K562 (cell line): ENCODE measurements around the gene SVIL. TPM values are rescaled to one million over a fixed set of nuclear protein-coding genes. Genes with fewer than 3 reads are reported as not detected.
A peak's percentile ranks its signal among the peaks of the same experiment; 100 is the strongest.

Experiments
- ATAC-seq: fragments of 200-7000 bp; cut with Tn5 transposase; 3 replicates; pipeline ENCODE4 v1.9.1; 2020; ENCODE audit warnings: moderate library complexity
- BruUV-seq: library from RNA; stranded (reverse); fragments of 400-500 nt; replicated peaks from 2 replicates; lab custom pipeline; 2021; lab: Mats Ljungman, UMichigan
- CTCF ChIA-PET: fragments of 300-600 bp; formaldehyde crosslinking; extraction: SDS; loops from one replicate; lab custom pipeline; 2021; ENCODE audit warnings: low intra/inter-chr PET ratio; lab: Yijun Ruan, JAX
- POLR2A ChIA-PET: fragments of 300-600, 350-650 bp; sonication (Branson Sonifier 250); formaldehyde crosslinking; extraction: SDS; loops from one replicate; lab custom pipeline; 2021; ENCODE audit warnings: antibody characterized with exemption, inconsistent platforms; lab: Yijun Ruan, JAX
- DNase-seq, 4 experiments: peaks; one replicate each; pipeline versions ENCODE4 v3.0.0 to v3.0.0-alpha.2; 2011 to 2018; ENCODE audit warnings: low spot score in 3 of 4, mixed read lengths in 3 of 4; ENCODE audit errors: extremely low read depth in 1 of 4
- FAIRE-seq: peaks from 2 replicates; lab custom pipeline; 2011; peaks lifted over from hg19 to GRCh38; lab: Jason Lieb, UNC
- H2AFZ ChIP-seq: 2 replicates; pipeline ENCODE4 v1.6.0; 2011; ENCODE audit warnings: low read depth, low read length, control low read depth, inconsistent platforms
- H3K27ac ChIP-seq: fragments of 200-600 bp; 3 replicates; pipeline ENCODE4 v1.8.0; 2011; ENCODE audit warnings: low read depth, mild to moderate bottlenecking, control low read depth, inconsistent platforms, low read length, moderate library complexity, mixed read lengths; ENCODE audit errors: extremely low read depth
- H3K27me3 ChIP-seq, 2 experiments: fragments of 300-600 bp in 1 of 2; 2 replicates in 1 of 2; 3 replicates in 1 of 2; pipeline versions ENCODE4 v1.6.0 to v1.8.0; 2011; ENCODE audit warnings: inconsistent platforms in 2 of 2, low read length in 2 of 2, mild to moderate bottlenecking in 1 of 2, mixed read lengths in 1 of 2, moderate library complexity in 1 of 2; ENCODE audit not compliant: control insufficient read depth in 2 of 2, insufficient read depth in 2 of 2
- H3K36me3 ChIP-seq: fragments of 300-600 bp; 3 replicates; pipeline ENCODE4 v1.8.0; 2011; ENCODE audit warnings: mild to moderate bottlenecking, low read length, inconsistent platforms; ENCODE audit not compliant: control insufficient read depth, insufficient read depth
- H3K4me1 ChIP-seq, 2 experiments: fragments of 200-600 bp in 1 of 2; replicated peaks in 1 of 2; 2 replicates in 1 of 2; 3 replicates in 1 of 2; pipeline versions ENCODE4 v1.5.1 to v1.8.0; 2011; ENCODE audit warnings: inconsistent platforms in 2 of 2, low read length in 2 of 2, mild to moderate bottlenecking in 1 of 2, mixed read lengths in 1 of 2, moderate library complexity in 1 of 2; ENCODE audit not compliant: control insufficient read depth in 2 of 2, insufficient read depth in 2 of 2
- H3K4me2 ChIP-seq: 2 replicates; pipeline ENCODE4 v1.6.1; 2011; ENCODE audit warnings: low read length, control low read depth, inconsistent platforms, mixed read lengths; ENCODE audit not compliant: insufficient read depth
- H3K4me3 ChIP-seq: fragments of 200-600 bp; sonication (generic), shearing (Covaris generic); 2 replicates; pipeline ENCODE4 v1.5.1; 2016; ENCODE audit warnings: control low read depth, inconsistent platforms
- H3K79me2 ChIP-seq: fragments of 200-600 bp; 3 replicates; pipeline ENCODE4 v1.8.0; 2011; ENCODE audit warnings: low read length, inconsistent platforms; ENCODE audit not compliant: control insufficient read depth, insufficient read depth
- H3K9ac ChIP-seq, 2 experiments: 2 replicates each; pipeline versions ENCODE4 v1.6.0 to v1.6.1; 2011; ENCODE audit warnings: low read depth in 2 of 2, low read length in 2 of 2, control low read depth in 1 of 2, inconsistent platforms in 1 of 2, mild to moderate bottlenecking in 1 of 2, mixed read lengths in 1 of 2; ENCODE audit not compliant: insufficient read depth in 1 of 2
- H3K9me1 ChIP-seq: one replicate; pipeline ENCODE4 v1.6.0; 2011; ENCODE audit warnings: inconsistent platforms, mild to moderate bottlenecking, low read length, moderate library complexity; ENCODE audit not compliant: control insufficient read depth, insufficient read depth
- H3K9me3 ChIP-seq: replicated peaks from 2 replicates; pipeline ENCODE4 v1.5.1; 2011; ENCODE audit warnings: low read depth, low read length, inconsistent platforms; ENCODE audit not compliant: control insufficient read depth, insufficient read depth
- H4K20me1 ChIP-seq: replicated peaks from 2 replicates; pipeline ENCODE4 v1.6.1; 2011; ENCODE audit warnings: low read length, inconsistent platforms, mixed read lengths; ENCODE audit not compliant: control insufficient read depth, insufficient read depth
- CXXC5 ChIP-seq: fragments of 250-450 bp; sonication (Bioruptor Pico); IDR thresholded peaks from 2 replicates; pipeline ENCODE4 v1.8.0; 2022; ENCODE audit warnings: inconsistent platforms, mild to moderate bottlenecking, moderate library complexity
- GABPA ChIP-seq: fragments of 200-800 bp; sonication (Bioruptor generic); conservative IDR thresholded peaks from 2 replicates; pipeline ENCODE4 v1.6.1; 2016; ENCODE audit warnings: low read depth, missing genetic modification characterization, missing compliant biosample characterization
- ZBTB11 ChIP-seq, 3 experiments: fragments of 200-800 bp in 1 of 3; fragments of 250-450 bp in 1 of 3; fragments of 450-650 bp in 1 of 3; sonication (Bioruptor Pico) in 1 of 3; sonication (Bioruptor generic) in 1 of 3; formaldehyde crosslinking in 1 of 3; IDR thresholded peaks; 2 replicates each; pipeline versions ENCODE4 v1.6.1 to v1.8.0; 2016 to 2022; ENCODE audit warnings: mild to moderate bottlenecking in 2 of 3, missing genetic modification characterization in 2 of 3, missing compliant biosample characterization in 1 of 3, moderate library complexity in 1 of 3
- ZBTB40 ChIP-seq, 2 experiments: fragments of 450-650 bp in 1 of 2; sonication (generic) in 1 of 2; formaldehyde crosslinking in 1 of 2; IDR thresholded peaks; 2 replicates each; pipeline versions ENCODE4 v1.7.1 to v1.9.0; 2016 to 2022; ENCODE audit warnings: inconsistent platforms in 1 of 2, mild to moderate bottlenecking in 1 of 2, missing genetic modification reagents in 1 of 2
- WGBS: fragments of 100-300 bp; shearing (Covaris generic); methylation state at CpG from one replicate; pipeline ENCODE4 v1.1.6; 2016; ENCODE audit warnings: low coverage, mixed read lengths; ENCODE audit not compliant: insufficient coverage; ENCODE audit errors: missing lambda C conversion rate; 5-methylcytosine and 5-hydroxymethylcytosine counted together
- in situ Hi-C: fragments of 300-500 bp; cut with MboI; formaldehyde crosslinking; loops from 4 replicates; pipeline ENCODE4 v1.15.0; 2018; ENCODE audit warnings: inconsistent platforms, mixed read lengths
- intact Hi-C: fragments of 100-400 bp; cut with micrococcal nuclease; formaldehyde crosslinking; loops from 2 replicates; pipeline ENCODE4 v1.14.2; 2022
- polyA plus RNA-seq, 8 experiments: library from polyadenylated mRNA; depleted of rRNA in 4 of 8; stranded (reverse) in 5 of 8; unstranded in 3 of 8; fragments of >200 nt; fragmentation: Nextera tagmentation in 2 of 8; fragmentation: Illumina TruSeq in 1 of 8; extraction: Ambion mirVana in 2 of 8; extraction: Trizol in 1 of 8; gene quantifications; 2 replicates each; pipeline versions ENCODE4 v1.2.1 to v1.2.3, GENCODE V29; 2011 to 2014; ENCODE audit warnings: inconsistent platforms in 1 of 8, missing spikeins in 1 of 8
- total RNA-seq, 7 experiments: library from RNA; depleted of rRNA in 6 of 7; stranded (reverse); fragments of >200 nt in 6 of 7; fragmentation: Illumina TruSeq in 2 of 7; extraction: Trizol in 2 of 7; gene quantifications; 2 replicates each; pipeline versions ENCODE4 v1.2.1 to v1.2.3, GENCODE V29; 2011 to 2021; ENCODE audit warnings: low replicate concordance in 1 of 7

Gene SVIL
- total and polyA plus RNA-seq, 9 of the 15 experiments (the other 6 are each of a cell fraction or from before 2014, with no cell fraction given) = under 0.01 to 0.18 (median 0.05) TPM; not detected in 3

- FAIRE-seq (no peak), DNase-seq (no peak), ATAC-seq (no peak)
- no peaks in the 10 kb centered on the region for H3K27me3 ChIP-seq
- H3K36me3 ChIP-seq = no peaks in the 10 kb centered on the region
- TF ChIP-seq ZBTB40 (IDR thresholded peaks at IDR 0.05) (peak; percentile 56; the same call in 1 of the 2 replicates), ZBTB40 (CRISPR knock-in tag; IDR thresholded peaks at IDR 0.05) (no peak), CXXC5 (CRISPR knock-in tag) (no peak), GABPA (tag) (peak; percentile 61), ZBTB11 (CRISPR knock-in tag; IDR thresholded peaks at IDR 0.05) (peak in 2 of 3 experiments; percentile 48 to 66; a peak in 3 of 6 replicates)
- no peak overlapping the region for H3K9ac ChIP-seq
- intact Hi-C loops (no loop called here), in situ Hi-C loops (no loop called here)
- ChIA-PET POLR2A (interaction anchor here (0.7 kb wide), 1 partner anchor 50 kb away, joined by 3 read pairs; no protein-coding TSS in a partner anchor), CTCF (no interaction called here)
- no peaks in the 10 kb centered on the region for H3K4me1 ChIP-seq
- WGBS = under 1% methylated on average over 7 of the region's 9 CpGs
- H3K4me2 ChIP-seq = no peak overlapping the region
- no peaks in the 10 kb centered on the region for H3K79me2 ChIP-seq
- H3K9me1 ChIP-seq = no peaks in the 10 kb centered on the region
- no peak overlapping the region for H2AFZ ChIP-seq
- H3K4me3 ChIP-seq = no peak overlapping the region
- BruUV-seq = no TSS peak
- H3K27ac ChIP-seq = no peak overlapping the region
- no peaks in the 10 kb centered on the region for H3K9me3 ChIP-seq
- no peaks in the 10 kb centered on the region for H4K20me1 ChIP-seq
These were observed 47.1 kb upstream of the SVIL start for GRCh38 chr10:29681676-29682448.
